ENCODE results near the gene CACUL1.
"Not testable (repeated sequence)": the region's sequence is repeated elsewhere in the genome, so short reads cannot be mapped to it uniquely, and the experiment has no call there.

The CACUL1 gene

GRCh38 chr10:118768041-118768919, 13.5 kb upstream of the CACUL1 start:
- no peak for DNase-seq (ENCODE audit: low read depth)

- no peak for DNase-seq (ENCODE audit: low read depth)
These were observed 12.7 kb upstream of the CACUL1 start for GRCh38 chr10:118767297-118768040.

- DNase-seq (ENCODE audit: low read depth): no peak
These were observed 9.4 kb upstream of the CACUL1 start for GRCh38 chr10:118764195-118764594.

GRCh38 chr10:118763202-118763988, 8.6 kb upstream of the CACUL1 start:
- no peak for DNase-seq (ENCODE audit: low read depth)

- DNase-seq (ENCODE audit: low read depth): no peak
These were observed 5.5 kb upstream of the CACUL1 start for GRCh38 chr10:118760265-118760664.

- no peak for DNase-seq (ENCODE audit: low read depth)
These were observed 3.7 kb upstream of the CACUL1 start for GRCh38 chr10:118758449-118758848.

GRCh38 chr10:118754229-118754555, 578 bp downstream of the CACUL1 start:
- DNase-seq (ENCODE audit: low read depth): no peak

GRCh38 chr10:118753331-118754228, 1.2 kb downstream of the CACUL1 start:
- peak; percentile 10 for DNase-seq (ENCODE audit: low read depth)

GRCh38 chr10:118752409-118752808, 2.4 kb downstream of the CACUL1 start:
- no peak for DNase-seq (ENCODE audit: low read depth)

- DNase-seq (ENCODE audit: low read depth): no peak
These were observed 3.5 kb downstream of the CACUL1 start for GRCh38 chr10:118751265-118751664.

GRCh38 chr10:118748041-118748440, 6.7 kb downstream of the CACUL1 start:
- DNase-seq (ENCODE audit: low read depth): no peak

GRCh38 chr10:118746246-118746645, 8.5 kb downstream of the CACUL1 start:
- DNase-seq (ENCODE audit: low read depth): no peak

GRCh38 chr10:118745056-118745455, 9.7 kb downstream of the CACUL1 start:
- DNase-seq (ENCODE audit: low read depth): no peak

GRCh38 chr10:118744346-118744918, 10.3 kb downstream of the CACUL1 start:
- not testable (repeated sequence) for DNase-seq (ENCODE audit: low read depth)

- DNase-seq (ENCODE audit: low read depth): no peak
These were observed 12.0 kb downstream of the CACUL1 start for GRCh38 chr10:118742782-118743181.

GRCh38 chr10:118742032-118742431, 12.7 kb downstream of the CACUL1 start:
- no peak for DNase-seq (ENCODE audit: low read depth)

GRCh38 chr10:118738406-118738805, 16.4 kb downstream of the CACUL1 start:
- DNase-seq (ENCODE audit: low read depth): no peak

GRCh38 chr10:118737603-118738302, 17.0 kb downstream of the CACUL1 start:
- DNase-seq (ENCODE audit: low read depth): no peak

- DNase-seq (ENCODE audit: low read depth): no peak
These were observed 19.5 kb downstream of the CACUL1 start for GRCh38 chr10:118735294-118735693.

GRCh38 chr10:118734475-118734874, 20.3 kb downstream of the CACUL1 start:
- DNase-seq (ENCODE audit: low read depth): no peak
